ENCODE results near the gene MLST8.

The MLST8 gene

GRCh38 chr16:2214719-2214968, 9.4 kb downstream of the MLST8 start, which contains the start of gene PGP:
Gene PGP, minus strand, starts transcription at chr16:2214840. Its CDS starts 63 bp downstream, at chr16:2214777.
- peaks cover 40% of the 10 kb centered on the region for H3K36me3 ChIP-seq (ENCODE audit: insufficient read depth, low read length)
- H3K4me3 ChIP-seq (ENCODE audit: low read depth in 1 of 2, low read length in 2 of 2) = peak within 1 kb of the TSS; percentile 94 to 100
- peak within 1 kb of the TSS; percentile 98 for H2AFZ ChIP-seq (ENCODE audit: low read depth, low read length)
- TF ChIP-seq, protein P1, sequence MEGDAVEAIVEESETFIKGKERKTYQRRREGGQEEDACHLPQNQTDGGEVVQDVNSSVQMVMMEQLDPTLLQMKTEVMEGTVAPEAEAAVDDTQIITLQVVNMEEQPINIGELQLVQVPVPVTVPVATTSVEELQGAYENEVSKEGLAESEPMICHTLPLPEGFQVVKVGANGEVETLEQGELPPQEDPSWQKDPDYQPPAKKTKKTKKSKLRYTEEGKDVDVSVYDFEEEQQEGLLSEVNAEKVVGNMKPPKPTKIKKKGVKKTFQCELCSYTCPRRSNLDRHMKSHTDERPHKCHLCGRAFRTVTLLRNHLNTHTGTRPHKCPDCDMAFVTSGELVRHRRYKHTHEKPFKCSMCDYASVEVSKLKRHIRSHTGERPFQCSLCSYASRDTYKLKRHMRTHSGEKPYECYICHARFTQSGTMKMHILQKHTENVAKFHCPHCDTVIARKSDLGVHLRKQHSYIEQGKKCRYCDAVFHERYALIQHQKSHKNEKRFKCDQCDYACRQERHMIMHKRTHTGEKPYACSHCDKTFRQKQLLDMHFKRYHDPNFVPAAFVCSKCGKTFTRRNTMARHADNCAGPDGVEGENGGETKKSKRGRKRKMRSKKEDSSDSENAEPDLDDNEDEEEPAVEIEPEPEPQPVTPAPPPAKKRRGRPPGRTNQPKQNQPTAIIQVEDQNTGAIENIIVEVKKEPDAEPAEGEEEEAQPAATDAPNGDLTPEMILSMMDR (IDR thresholded peaks at IDR 0.05; ENCODE audit: borderline replicate concordance, extremely low read depth, low read length, poor library complexity, severe bottlenecking) = no peak
- TF ChIP-seq EZH2 (IDR thresholded peaks at IDR 0.05; ENCODE audit: borderline replicate concordance, low read depth, low read length, severe bottlenecking) = peak; percentile 93
- H3K27me3 ChIP-seq (ENCODE audit: insufficient read depth, low read length, poor library complexity) = no peaks in the 10 kb centered on the region
- no peaks in the 10 kb centered on the region for H3K9me3 ChIP-seq (ENCODE audit: insufficient read depth, low read length, severe bottlenecking)
- peak within 1 kb of the TSS; percentile 93 for H3K27ac ChIP-seq (ENCODE audit: low read length)
- ATAC-seq (ENCODE audit: insufficient read depth, low read depth) (no peak; the same call in 2 of the 3 replicates), DNase-seq (no peak)
- H3K4me1 ChIP-seq (ENCODE audit: insufficient read depth, low read length) = peaks cover 36% of the 10 kb centered on the region
- peak within 1 kb of the TSS; percentile 100 for H3K9ac ChIP-seq (ENCODE audit: low read depth, low read length)
- peaks cover 41% of the 10 kb centered on the region for H3K79me2 ChIP-seq (ENCODE audit: insufficient read depth, low read length)
- H3K4me2 ChIP-seq (ENCODE audit: insufficient read depth, low read length) = peak within 1 kb of the TSS; percentile 99
- H4K20me1 ChIP-seq (ENCODE audit: insufficient read depth, low read length) = peaks cover 29% of the 10 kb centered on the region

DNA sequence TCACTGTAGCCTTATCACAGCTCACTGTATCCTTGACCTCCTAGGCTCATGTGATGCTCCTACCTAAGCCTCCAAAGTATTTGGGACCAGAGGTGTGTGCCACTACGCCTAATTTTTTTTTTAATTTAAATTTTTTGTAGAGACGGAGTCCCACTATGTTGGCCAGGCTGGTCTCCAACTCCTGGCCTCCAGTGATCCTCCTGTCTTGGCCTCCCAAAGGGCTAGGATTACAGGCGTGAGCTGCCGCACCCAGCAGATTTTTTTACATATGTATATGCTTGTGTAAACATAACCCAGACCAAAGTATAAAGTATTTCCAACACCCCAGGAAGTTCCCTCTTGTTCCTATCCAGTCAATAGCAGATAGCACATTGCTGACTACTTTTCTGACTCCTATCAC, 11.1 kb downstream of the MLST8 start:
- no peaks in the 10 kb centered on the region for H3K9me3 ChIP-seq (ENCODE audit: insufficient read depth, low read length, severe bottlenecking)
- H2AFZ ChIP-seq (ENCODE audit: low read depth, low read length) = no peak overlapping the region
- H3K4me3 ChIP-seq (ENCODE audit: low read depth in 1 of 2, low read length in 2 of 2) = peak overlapping the region in 1 of 2 experiments; percentile 32; a peak in 1 of 4 replicates
- no peak overlapping the region for H3K9ac ChIP-seq (ENCODE audit: low read depth, low read length)
- peaks cover 25% of the 10 kb centered on the region for H3K36me3 ChIP-seq (ENCODE audit: insufficient read depth, low read length)
- peaks cover 36% of the 10 kb centered on the region for H3K4me1 ChIP-seq (ENCODE audit: insufficient read depth, low read length)
- peaks cover 22% of the 10 kb centered on the region for H4K20me1 ChIP-seq (ENCODE audit: insufficient read depth, low read length)
- peak overlapping the region; percentile 94 for H3K4me2 ChIP-seq (ENCODE audit: insufficient read depth, low read length)
- TF ChIP-seq EZH2 (IDR thresholded peaks at IDR 0.05; ENCODE audit: borderline replicate concordance, low read depth, low read length, severe bottlenecking) = no peak
- TF ChIP-seq, protein P1 (IDR thresholded peaks at IDR 0.05; ENCODE audit: borderline replicate concordance, extremely low read depth, low read length, poor library complexity, severe bottlenecking) = no peak
- peaks cover 41% of the 10 kb centered on the region for H3K79me2 ChIP-seq (ENCODE audit: insufficient read depth, low read length)
- ATAC-seq (ENCODE audit: insufficient read depth, low read depth) (no peak), DNase-seq (no peak)
- H3K27ac ChIP-seq (ENCODE audit: low read length) = no peak overlapping the region
- no peaks in the 10 kb centered on the region for H3K27me3 ChIP-seq (ENCODE audit: insufficient read depth, low read length, poor library complexity)

- H3K27me3 ChIP-seq (ENCODE audit: insufficient read depth, low read length, poor library complexity) = no peaks in the 10 kb centered on the region
- peaks cover 24% of the 10 kb centered on the region for H3K4me1 ChIP-seq (ENCODE audit: insufficient read depth, low read length)
- H3K4me2 ChIP-seq (ENCODE audit: insufficient read depth, low read length) = peak within 1 kb of the TSS; percentile 78
- H3K36me3 ChIP-seq (ENCODE audit: insufficient read depth, low read length) = peaks cover 18% of the 10 kb centered on the region
- peaks cover 48% of the 10 kb centered on the region for H3K79me2 ChIP-seq (ENCODE audit: insufficient read depth, low read length)
- H4K20me1 ChIP-seq (ENCODE audit: insufficient read depth, low read length) = peaks cover 23% of the 10 kb centered on the region; the same call in 1 of the 2 replicates
- H2AFZ ChIP-seq (ENCODE audit: low read depth, low read length) = peak within 1 kb of the TSS; percentile 70
- peak within 1 kb of the TSS; percentile 70 for H3K27ac ChIP-seq (ENCODE audit: low read length)
- ATAC-seq (ENCODE audit: insufficient read depth, low read depth) (peak; percentile 93), DNase-seq (peak; percentile 100)
- no peaks in the 10 kb centered on the region for H3K9me3 ChIP-seq (ENCODE audit: insufficient read depth, low read length, severe bottlenecking)
- H3K4me3 ChIP-seq (ENCODE audit: low read depth in 1 of 2, low read length in 2 of 2) = peak within 1 kb of the TSS; percentile 58 to 75; a peak in 3 of 4 replicates
- no peak for TF ChIP-seq EZH2 (IDR thresholded peaks at IDR 0.05; ENCODE audit: borderline replicate concordance, low read depth, low read length, severe bottlenecking)
- TF ChIP-seq, protein P1 (IDR thresholded peaks at IDR 0.05; ENCODE audit: borderline replicate concordance, extremely low read depth, low read length, poor library complexity, severe bottlenecking) = no peak
- peak within 1 kb of the TSS; percentile 88 for H3K9ac ChIP-seq (ENCODE audit: low read depth, low read length)
Measured at GRCh38 chr16:2223221-2223941, 18.1 kb downstream of the MLST8 start, which contains the start of gene E4F1. Gene E4F1, plus strand, starts transcription at chr16:2223591. Its CDS starts 23 bp downstream, at chr16:2223614.

Data from DND-41 (cell line).